HG03103 (cell line): ENCODE data around the gene TYW1B.
"Not testable (repeated sequence)": the region's sequence is repeated elsewhere in the genome, so short reads cannot be mapped to it uniquely, and the experiment has no call there.

Experiments used
- ATAC-seq: cut with Tn5 transposase; IDR thresholded peaks from one replicate; pipeline ENCODE4 v1.9.1; 2021; ENCODE audit warnings: low read depth; ENCODE audit not compliant: unreplicated experiment

Gene TYW1B

DNA sequence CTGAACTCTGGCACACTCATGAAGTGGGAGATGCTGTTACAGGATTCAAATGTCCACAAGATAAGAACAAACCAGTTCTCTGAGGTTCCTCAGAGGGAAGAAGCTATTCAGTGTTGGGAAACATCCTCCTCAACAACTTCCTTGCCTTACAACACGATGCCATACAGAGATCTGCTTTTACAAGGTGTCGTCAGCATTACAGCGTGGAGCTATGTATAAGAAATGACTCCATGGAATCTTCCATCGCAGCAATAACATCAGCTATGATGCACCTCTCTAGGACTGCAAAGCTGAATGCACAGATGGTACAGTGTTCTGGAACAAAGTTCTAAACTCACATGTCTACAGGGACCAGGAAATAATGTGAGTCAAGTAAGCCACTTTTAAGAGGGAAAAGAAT, 122.3 kb downstream of the TYW1B start:
- ATAC-seq, result not testable (repeated sequence)

DNA sequence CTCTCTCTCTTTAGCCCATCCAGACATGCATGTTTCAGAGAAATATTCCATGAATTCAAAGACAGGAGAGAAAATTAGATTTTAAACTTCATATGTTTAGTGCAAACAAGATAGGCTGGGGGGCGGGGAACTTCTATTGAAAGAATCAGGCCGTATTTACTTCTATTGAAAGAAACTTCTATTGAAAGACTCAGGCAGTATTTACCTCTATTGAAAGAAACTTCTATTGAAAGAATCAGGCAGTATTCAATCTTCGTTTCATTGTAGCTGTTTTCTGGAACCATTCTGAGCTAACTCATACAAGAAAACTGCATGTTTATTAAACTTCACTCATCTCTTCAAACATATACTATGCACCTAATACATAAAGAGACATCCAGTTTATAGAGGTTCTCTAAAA, 123.1 kb downstream of the TYW1B start:
- ATAC-seq, result no peak

DNA sequence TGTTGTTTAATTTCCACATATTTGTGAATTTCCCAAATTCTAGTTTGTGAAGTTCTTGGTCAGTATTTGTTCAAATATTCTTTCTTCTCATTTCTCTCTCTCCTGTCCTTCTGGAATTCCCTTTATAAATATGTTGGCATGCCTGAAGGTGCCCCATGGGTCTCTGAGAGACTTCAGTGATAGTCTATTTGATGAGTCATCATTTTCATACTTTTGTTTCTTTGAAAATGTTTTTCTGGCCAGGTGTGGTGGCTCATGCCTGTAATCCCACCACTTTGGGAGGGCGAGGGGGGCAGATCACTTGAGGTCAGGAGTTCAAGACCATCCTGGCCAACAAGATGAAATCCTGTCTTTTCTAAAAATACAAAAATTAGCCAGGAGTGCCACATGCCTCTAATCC, 127.5 kb downstream of the TYW1B start:
- ATAC-seq, result not testable (repeated sequence)

DNA sequence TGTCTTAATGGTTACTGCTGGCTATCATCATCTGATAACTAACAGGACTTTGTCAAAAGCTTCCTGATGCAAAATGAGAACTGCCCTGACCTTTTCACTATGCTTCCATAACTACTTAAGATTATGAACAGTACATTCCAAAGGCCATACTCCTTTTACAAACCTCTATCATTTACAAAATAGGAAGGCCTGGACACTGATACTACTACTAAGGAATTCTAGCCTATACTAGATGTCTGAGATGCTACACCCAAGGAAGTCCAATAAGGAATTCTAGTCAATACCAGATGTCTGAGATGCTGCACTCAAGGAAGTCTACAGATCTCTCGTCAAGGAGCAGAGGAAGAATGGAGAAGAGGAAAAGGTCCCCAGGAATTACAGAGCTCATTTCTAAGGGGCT, 130.9 kb downstream of the TYW1B start:
- ATAC-seq, result not testable (repeated sequence)

DNA sequence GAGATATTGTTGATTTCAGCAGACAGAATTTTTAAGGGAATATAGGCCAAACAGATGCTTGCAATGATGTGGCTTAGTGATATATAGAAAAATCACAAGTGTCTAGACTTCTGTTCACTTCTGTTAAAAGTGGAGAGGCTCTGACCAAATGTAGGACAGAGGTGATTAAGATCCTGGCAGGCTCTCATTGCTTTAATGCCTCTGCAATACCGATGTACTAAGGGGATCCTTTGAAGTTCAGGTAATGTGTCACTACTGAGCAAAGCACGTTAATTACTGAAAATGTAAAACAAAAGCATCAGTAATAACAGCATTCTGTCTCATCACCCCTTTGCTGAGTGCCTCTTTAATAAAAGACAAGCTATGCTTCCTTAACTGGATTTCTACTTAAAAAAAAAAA, 131.4 kb downstream of the TYW1B start:
- ATAC-seq, result not testable (repeated sequence)

DNA sequence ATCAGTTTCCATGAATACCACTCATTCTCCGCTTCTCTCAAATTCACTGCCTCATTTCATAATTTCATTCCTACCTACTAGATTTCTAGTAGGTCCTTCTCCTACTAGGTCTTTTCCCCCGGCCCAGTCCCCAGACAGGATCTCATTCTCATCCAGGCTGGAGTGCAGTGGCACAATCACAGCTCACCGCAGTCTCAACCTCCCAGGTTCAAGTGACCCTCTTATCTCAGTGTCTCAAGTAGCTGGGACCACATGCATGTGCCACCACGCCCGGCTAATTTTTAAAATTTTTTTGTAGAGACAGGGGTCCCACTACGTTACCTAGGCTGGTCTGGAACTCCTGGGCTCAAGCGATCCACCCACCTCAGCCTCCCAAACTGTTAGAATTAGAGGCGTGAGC, 132.5 kb downstream of the TYW1B start:
- not testable (repeated sequence) for ATAC-seq

DNA sequence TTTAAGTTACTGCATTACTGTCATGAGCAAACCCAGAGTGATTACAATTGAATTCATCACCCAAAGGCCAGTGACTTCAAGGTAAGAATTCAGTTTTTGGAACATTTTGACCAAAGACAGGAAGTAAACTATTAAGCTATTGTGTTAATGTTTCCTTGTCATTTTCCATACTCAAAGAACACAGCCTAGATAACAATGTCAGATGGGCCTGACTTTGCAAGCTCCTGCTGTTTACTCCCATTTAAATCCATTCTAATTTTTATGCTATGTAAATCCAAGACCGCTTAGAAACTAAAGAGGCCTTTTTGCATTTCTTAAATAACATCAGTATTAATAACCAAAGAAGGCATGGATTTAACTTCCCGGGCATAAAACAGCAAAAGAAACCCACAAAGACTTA, 136.6 kb downstream of the TYW1B start:
- not testable (repeated sequence) for ATAC-seq

DNA sequence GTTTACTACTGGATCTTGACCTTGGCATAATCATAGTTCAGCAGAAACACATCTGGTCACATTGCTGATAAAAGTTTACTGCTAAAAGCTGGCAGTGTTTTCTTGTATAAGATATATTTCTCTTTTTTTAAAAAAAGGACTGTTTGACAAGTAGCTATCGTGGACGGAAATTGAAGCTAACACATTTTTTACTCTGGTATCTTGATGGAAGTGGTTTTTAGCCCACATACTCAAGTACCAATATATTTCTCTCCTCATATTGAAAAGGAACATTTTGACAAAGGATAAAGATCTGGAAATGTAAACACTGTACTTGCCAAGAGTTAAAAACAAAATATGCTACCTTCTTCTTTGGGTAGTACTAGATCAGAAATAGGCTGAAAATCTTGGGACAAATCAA, 137.8 kb downstream of the TYW1B start:
- ATAC-seq, result not testable (repeated sequence)

DNA sequence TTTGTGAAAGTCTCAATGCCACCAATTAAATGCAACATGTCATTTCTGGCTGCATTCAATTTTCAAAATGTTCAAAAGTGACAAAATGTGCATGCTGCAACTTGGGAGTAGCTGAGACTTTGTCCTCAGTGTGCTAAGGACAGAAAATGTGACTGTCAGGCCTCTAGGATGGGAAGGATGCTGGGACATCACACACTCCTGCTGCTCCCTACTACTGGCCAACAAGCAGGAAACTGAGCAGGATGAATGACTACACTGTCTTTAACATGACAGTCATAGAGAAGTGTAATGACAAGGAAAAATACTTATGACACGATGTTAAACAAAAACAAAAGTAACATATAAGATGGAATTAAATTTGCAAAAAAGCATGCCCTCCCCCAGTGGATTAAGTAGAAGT, 138.7 kb downstream of the TYW1B start:
- ATAC-seq, result not testable (repeated sequence)

DNA sequence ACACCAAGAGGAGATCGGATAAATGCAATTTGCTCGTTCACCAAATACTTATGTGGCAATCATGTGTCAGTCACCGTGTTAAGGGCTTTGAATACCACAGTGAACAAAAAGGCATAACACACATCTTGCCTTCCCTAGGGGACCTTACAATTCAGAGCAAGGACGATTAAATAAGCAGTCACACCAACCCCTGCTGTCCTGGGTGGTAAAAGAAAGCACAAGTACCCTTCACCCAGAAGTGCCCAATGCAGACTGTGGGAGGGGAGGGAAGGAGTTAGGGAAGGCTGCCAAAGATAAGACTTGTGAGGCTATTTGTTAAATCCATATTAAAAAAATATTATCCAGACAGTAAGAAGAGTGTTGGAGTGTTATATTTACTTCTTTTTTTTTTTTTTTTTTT, 146.8 kb downstream of the TYW1B start:
- not testable (repeated sequence) for ATAC-seq

DNA sequence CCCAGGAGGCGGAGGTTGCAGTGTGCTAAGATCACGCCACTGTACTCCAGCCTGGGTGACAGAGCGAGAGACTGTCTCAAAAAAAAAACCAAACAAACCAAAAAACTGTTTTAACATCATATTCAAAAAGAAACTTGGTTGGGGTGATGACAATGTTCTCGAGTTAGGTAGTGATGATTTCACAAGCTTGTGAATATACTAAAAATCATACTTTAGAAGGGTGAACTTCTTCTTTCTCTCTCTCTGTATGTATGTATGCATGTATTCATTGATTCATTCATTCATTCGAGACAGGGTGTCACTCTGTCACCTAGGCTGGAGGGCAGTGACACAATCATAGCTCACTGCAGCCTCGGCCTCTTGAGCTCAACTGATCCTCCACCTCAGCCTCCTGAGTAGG, 151.1 kb downstream of the TYW1B start:
- not testable (repeated sequence) for ATAC-seq

DNA sequence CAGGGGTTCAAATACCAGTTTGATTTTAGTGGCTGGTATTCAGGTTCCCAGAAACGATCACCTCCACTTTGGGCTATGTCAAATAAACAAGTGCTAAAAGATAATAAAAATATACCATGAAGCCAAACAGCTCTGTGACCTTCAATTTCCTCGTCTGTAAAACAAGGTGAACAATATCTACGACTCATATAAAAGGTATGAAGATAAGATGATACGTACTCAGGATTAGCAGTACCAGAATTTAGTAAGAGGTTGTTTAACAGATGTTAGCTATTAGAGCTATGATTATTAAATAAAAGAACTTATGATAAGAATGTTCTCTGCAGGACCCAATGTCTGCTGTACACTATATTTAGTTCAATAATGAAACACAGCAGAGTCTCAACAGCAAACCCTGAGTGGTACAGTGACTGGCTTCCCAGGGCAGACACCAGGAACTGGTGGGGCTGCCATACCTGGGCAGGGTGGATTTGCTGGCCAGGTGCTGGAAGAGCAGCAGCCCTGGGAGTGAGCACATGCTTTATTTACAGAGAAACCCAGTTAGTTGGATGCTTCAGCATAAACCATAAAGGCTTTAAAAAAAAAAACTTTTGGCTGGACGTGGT, 151.8 kb downstream of the TYW1B start:
- ATAC-seq, result not testable (repeated sequence)

DNA sequence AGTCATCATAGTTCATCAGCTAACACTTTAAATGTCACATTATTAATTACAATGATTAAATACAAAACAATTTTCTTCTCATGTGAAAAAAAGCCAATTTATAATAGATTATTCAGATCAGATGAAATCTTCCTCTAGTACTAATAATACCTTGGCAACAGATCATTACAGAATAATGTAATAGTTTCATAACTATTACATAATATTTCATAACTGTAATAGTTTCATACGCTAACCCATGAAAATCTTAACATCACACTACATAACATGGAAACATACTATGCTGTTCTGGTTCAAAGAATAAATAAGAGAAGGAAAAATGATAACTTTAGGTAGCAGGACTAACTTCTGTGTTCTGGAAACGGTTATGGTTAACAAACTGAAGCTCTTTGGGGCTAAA, 152.3 kb downstream of the TYW1B start:
- not testable (repeated sequence) for ATAC-seq

DNA sequence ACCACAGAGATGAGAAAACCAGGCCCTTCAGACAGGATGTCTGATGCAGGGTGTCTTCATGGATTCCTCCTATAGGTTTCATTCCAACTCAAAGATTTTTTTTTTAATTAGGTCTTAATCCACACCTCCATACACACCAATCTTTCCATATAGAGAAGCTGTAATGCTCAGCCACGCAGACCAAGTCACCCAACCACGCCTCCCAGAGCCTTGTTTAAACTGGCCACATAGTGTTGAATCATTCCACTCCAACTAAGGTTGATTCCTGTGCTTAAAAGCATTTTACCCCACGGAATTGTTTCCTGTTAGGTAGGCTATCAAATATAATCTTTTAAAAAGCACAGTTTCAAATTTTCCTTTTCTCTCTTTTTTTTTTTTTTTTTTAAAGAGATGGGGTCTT, 153.6 kb downstream of the TYW1B start:
- no peak for ATAC-seq

DNA sequence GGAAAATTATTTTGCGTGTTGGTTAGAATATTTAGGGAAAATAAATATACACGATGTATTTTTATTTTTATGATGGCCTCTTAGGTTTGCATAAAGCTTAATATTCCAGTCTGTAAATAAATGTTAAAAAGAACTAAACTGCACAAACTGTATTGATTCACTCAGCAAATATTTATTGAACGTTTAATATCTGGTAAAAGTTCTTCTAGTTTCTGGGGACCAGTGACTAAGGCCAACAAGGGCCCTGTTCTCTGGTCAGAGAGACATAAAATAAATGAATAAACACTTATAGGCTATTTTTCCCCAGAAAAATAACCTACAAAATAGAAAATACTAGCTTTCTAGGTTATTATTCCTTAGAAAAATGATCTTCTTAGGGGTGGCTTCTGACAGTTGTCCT, 157.2 kb downstream of the TYW1B start:
- not testable (repeated sequence) for ATAC-seq

DNA sequence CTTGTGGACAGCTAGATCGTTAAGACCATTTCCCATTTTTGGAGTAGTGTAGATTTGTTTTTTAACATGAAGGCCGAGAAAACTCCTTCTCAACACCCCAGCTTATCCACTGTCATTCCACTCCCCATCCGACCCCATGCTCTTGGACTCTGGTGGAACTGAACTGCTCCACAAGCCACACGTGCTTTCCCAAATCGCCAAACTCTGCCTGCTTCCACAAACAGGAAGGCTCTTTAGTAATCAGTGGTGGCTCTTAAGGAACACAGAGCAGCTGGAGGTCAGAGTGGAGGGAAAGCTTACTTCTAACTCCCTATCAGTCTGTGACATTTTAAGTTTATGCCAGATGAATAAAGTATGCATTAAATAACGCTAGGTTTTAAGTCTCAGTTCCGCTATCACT, 159.6 kb downstream of the TYW1B start:
- not testable (repeated sequence) for ATAC-seq

DNA sequence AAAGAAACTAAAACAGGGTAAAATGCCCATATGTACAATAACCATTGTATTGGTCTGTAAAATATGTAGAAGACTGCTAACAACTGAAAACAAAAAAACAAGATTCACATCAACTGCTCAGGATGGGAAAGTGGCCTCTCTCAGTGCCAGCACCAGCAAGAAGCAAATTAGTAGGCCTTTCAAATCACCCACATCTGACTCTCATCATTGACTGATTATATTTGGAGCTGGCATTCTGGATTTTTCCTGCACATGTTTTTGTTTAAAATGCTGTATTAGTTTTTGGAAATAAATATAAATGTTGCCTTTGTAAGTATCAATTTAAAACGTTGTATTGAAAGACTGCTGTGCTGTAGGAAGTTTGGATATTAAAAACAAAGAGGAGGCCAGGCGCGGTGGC, 161.0 kb downstream of the TYW1B start:
- not testable (repeated sequence) for ATAC-seq

DNA sequence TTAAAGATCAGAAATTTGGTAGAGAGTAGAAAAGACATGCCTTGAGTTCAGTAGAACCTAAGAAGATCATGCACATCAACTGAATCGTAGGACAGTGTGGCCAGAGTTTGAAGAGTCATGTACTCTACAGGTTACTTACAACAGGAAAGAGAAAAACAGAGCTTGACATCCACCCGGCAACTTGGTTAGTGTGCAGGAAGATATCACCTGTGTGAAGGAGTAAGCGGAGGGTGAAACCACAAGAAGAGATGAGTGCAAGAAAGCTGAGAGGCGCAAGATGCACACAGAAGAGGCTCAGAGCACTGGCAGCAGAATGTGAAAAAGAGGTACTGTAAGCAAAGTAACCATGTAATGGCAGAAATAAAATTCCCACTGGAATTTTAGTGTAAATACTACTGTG, 179.4 kb downstream of the TYW1B start:
- not testable (repeated sequence) for ATAC-seq

DNA sequence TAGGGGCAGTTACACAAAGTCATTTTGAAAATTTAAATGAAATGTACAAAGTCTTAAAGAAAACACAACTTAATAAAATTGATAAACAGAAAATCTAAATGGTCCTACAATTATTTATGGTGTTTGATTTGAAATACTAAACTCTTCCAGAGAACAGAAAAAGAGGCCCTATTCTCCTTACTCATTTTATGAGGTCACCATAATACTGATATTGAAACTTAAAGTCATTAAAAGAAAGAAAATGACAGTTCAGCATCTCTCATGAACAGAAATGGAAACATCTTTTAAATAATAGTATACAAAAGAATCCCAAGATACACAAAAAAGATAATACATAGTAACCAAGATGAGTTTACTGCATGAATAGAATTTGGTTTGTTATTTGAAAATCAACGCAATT, 184.3 kb downstream of the TYW1B start:
- not testable (repeated sequence) for ATAC-seq

DNA sequence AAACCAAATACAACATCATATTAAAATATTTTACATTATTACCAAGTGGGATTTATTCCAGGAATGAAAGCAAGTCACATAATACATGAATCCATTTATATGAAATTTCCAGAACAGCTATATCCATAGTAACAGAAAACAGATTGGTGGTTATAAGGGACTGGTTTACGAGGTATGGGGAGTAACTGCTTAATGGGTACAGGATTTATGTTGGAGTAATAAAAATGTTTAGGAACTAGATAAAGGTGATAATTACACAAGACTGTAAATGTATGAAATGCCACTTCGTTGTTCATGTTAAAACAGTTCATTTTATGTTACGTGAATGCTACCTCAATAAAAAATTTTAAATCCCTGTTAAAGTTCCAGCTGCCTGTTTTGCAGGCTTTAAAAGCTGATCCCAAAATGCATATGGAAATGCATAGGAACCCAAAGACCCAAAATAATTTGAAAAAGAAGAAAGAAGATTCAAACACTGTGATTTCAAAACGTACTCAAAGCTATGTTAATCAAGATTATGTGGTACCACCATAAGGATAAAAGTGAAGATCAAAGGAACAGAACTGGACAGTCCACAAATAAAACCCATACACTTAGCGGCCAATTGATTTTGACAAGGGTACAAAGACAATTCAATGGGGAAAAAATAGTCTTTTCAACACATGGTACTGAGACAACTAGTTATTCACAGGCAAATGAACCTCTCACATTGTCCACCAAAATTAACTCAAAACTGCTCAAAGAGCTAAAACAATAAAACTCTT, 186.3 kb downstream of the TYW1B start:
- ATAC-seq, result not testable (repeated sequence)

DNA sequence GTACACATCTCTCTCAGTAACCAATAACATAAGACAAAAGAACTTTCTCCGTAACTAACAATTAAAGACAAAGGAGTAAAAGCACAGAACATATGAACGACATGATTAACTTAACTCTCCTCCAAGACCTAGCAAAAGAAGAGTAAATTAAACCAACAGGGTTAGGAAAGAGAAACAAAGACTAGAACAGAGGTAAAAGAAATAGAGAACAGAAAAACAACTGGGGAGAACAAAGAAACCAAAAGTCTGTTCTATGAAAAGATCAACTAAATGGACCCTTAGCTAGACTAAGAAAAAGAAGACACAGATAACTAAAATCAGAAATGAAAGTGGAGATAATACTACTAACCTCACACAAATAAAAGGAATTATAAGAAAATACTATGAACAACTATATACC, 187.3 kb downstream of the TYW1B start:
- peak; percentile 72 for ATAC-seq

DNA sequence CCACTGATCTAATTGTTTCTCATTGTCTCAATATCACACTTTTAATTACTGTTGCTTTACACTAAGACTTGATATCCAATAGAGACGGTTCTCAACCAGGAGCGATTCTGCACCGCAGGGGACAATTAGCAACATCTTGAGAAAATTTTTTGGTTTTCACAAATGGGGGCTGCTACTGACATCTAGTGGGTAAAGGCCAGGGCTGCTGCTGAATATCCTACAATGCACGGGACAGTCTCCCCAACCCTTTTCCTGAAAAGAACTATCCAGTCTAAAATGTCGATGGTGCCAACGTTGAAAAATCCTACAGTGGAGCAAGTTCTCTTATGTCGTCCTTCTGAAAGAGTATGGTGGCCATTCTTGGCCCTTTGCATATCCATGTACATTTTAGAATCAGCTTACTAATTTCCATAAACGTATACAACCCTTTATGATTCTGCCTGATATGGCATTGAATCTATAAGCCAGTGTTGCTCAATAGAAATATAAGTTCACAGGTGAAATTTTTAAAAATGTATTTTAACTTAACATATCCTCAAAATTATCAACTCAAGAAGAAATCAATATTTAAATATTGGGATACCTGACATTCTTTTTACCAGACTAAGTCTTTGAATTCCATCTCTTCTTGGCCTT, 192.6 kb downstream of the TYW1B start:
- ATAC-seq, result not testable (repeated sequence)
